Breast epithelium (tissue), 3 donors: ENCODE data around the gene SFRP4.

Experiments used
- CTCF ChIP-seq, 3 donors: fragments of 450-650 bp; IDR thresholded peaks; one replicate each; pipeline ENCODE4 v1.5.1; 2016 to 2017; ENCODE audit warnings: antibody characterized with exemption in 3 of 3, mild to moderate bottlenecking in 3 of 3, moderate library complexity in 3 of 3
- POLR2AphosphoS5 ChIP-seq, 3 donors: sonication (generic); formaldehyde crosslinking; IDR thresholded peaks; one replicate each; pipeline ENCODE4 v1.6.1; 2017; ENCODE audit warnings: antibody characterized with exemption in 3 of 3

- TF ChIP-seq CTCF (IDR thresholded peaks at IDR 0.05) (no peak), POLR2AphosphoS5 (IDR thresholded peaks at IDR 0.05) (no peak)
Measured at GRCh38 chr7:37899712-37900247, 16.8 kb downstream of the SFRP4 start.
